BLaER1 treated with 17β-estradiol and CSF1 and Interleukin-3, amounts not matched to agents 10 nM and 100 nM (cell line): Measurements from ENCODE around the gene MCTP1.

ENCODE experiments used
- H3K27ac ChIP-seq, 11 experiments: shearing (Covaris generic); formaldehyde crosslinking; 2 replicates each; pipeline ENCODE4 v1.8.1; 2022
- H3K27me3 ChIP-seq, 11 experiments: shearing (Covaris generic); formaldehyde crosslinking; 2 replicates each; pipeline ENCODE4 v1.8.1; 2022
- H3K36me3 ChIP-seq, 11 experiments: shearing (Covaris generic); formaldehyde crosslinking; 2 replicates each; pipeline ENCODE4 v1.8.1; 2022
- H3K4me1 ChIP-seq, 10 experiments: shearing (Covaris generic); formaldehyde crosslinking; 2 replicates each; pipeline ENCODE4 v1.8.1; 2022
- H3K4me2 ChIP-seq, 11 experiments: shearing (Covaris generic); formaldehyde crosslinking; 2 replicates each; pipeline ENCODE4 v1.8.1; 2022
- H3K4me3 ChIP-seq, 10 experiments: shearing (Covaris generic); formaldehyde crosslinking; 2 replicates each; pipeline ENCODE4 v1.8.1; 2022
- H3K9ac ChIP-seq, 11 experiments: shearing (Covaris generic); formaldehyde crosslinking; 2 replicates each; pipeline ENCODE4 v1.8.1; 2022
- H3K9me3 ChIP-seq, 11 experiments: shearing (Covaris generic); formaldehyde crosslinking; replicated peaks in 1 of 11; 2 replicates each; pipeline ENCODE4 v1.8.1; 2022
- H4K20me1 ChIP-seq, 11 experiments: shearing (Covaris generic); formaldehyde crosslinking; 2 replicates each; pipeline ENCODE4 v1.8.1; 2022
- Cebpa-rat ChIP-seq, 11 experiments: shearing (Covaris generic); IDR thresholded peaks; 2 replicates each; pipeline ENCODE4 v1.8.1; 2022

Gene MCTP1

GRCh38 chr5:94903726-94904125 lies 381.2 kb downstream of the MCTP1 start:
- Histone ChIP-seq H3K9me3 (no peaks in the 10 kb centered on the region), H3K9ac (no peak overlapping the region), H3K27me3 (no peaks in the 10 kb centered on the region), H3K36me3 (peaks cover 0 to 100% (median 0%) of the 10 kb centered on the region in 11 experiments; a peak in 10 of 22 replicates), H3K27ac (no peak overlapping the region), H3K4me1 (no peaks in the 10 kb centered on the region), H3K4me2 (no peak overlapping the region), H3K4me3 (no peak overlapping the region), H4K20me1 (peaks cover 0 to 35% (median 0%) of the 10 kb centered on the region in 11 experiments; a peak in 2 of 22 replicates)
- TF ChIP-seq Cebpa-rat (IDR thresholded peaks at IDR 0.05) = no peak

GRCh38 chr5:94901191-94901979 lies 383.5 kb downstream of the MCTP1 start:
- Histone ChIP-seq H3K9ac (no peak overlapping the region), H3K27ac (no peak overlapping the region), H4K20me1 (peaks cover 0 to 28% (median 0%) of the 10 kb centered on the region in 11 experiments; a peak in 3 of 22 replicates), H3K4me1 (no peaks in the 10 kb centered on the region), H3K4me2 (no peak overlapping the region), H3K4me3 (no peak overlapping the region), H3K36me3 (peaks cover 0 to 99% (median 0%) of the 10 kb centered on the region in 11 experiments; a peak in 10 of 22 replicates), H3K27me3 (no peaks in the 10 kb centered on the region), H3K9me3 (no peaks in the 10 kb centered on the region)
- TF ChIP-seq Cebpa-rat (IDR thresholded peaks at IDR 0.05) = no peak

GRCh38 chr5:94900006-94900505 lies 384.8 kb downstream of the MCTP1 start:
- no peak overlapping the region for H3K9ac ChIP-seq
- no peaks in the 10 kb centered on the region for H3K27me3 ChIP-seq
- peaks cover 0 to 23% (median 0%) of the 10 kb centered on the region in 11 experiments; a peak in 3 of 22 replicates for H4K20me1 ChIP-seq
- H3K4me3 ChIP-seq = no peak overlapping the region
- peaks cover 0 to 99% (median 0%) of the 10 kb centered on the region in 11 experiments; a peak in 9 of 22 replicates for H3K36me3 ChIP-seq
- H3K4me2 ChIP-seq = no peak overlapping the region
- H3K4me1 ChIP-seq = no peaks in the 10 kb centered on the region
- no peak for TF ChIP-seq Cebpa-rat (IDR thresholded peaks at IDR 0.05)
- no peak overlapping the region for H3K27ac ChIP-seq
- no peaks in the 10 kb centered on the region for H3K9me3 ChIP-seq

GRCh38 chr5:94893412-94894135 lies 391.3 kb downstream of the MCTP1 start:
- no peak overlapping the region for H3K4me2 ChIP-seq
- H3K27ac ChIP-seq = no peak overlapping the region
- peaks cover 0 to 97% (median 0%) of the 10 kb centered on the region in 11 experiments; a peak in 8 of 22 replicates for H3K36me3 ChIP-seq
- H3K4me3 ChIP-seq = no peak overlapping the region
- no peaks in the 10 kb centered on the region for H3K27me3 ChIP-seq
- H4K20me1 ChIP-seq = peaks cover 0 to 10% (median 0%) of the 10 kb centered on the region in 11 experiments; a peak in 3 of 22 replicates
- no peaks in the 10 kb centered on the region for H3K9me3 ChIP-seq
- no peaks in the 10 kb centered on the region for H3K4me1 ChIP-seq
- no peak overlapping the region for H3K9ac ChIP-seq
- TF ChIP-seq Cebpa-rat (IDR thresholded peaks at IDR 0.05) = no peak

GRCh38 chr5:94891972-94892371 lies 392.9 kb downstream of the MCTP1 start:
- Histone ChIP-seq H3K27ac (no peak overlapping the region), H3K27me3 (no peaks in the 10 kb centered on the region), H3K9ac (no peak overlapping the region), H3K4me1 (no peaks in the 10 kb centered on the region), H3K4me3 (no peak overlapping the region), H3K9me3 (no peaks in the 10 kb centered on the region), H4K20me1 (peaks cover 0 to 4% (median 0%) of the 10 kb centered on the region in 11 experiments; a peak in 3 of 22 replicates), H3K36me3 (peaks cover 0 to 98% (median 0%) of the 10 kb centered on the region in 11 experiments; a peak in 8 of 22 replicates), H3K4me2 (no peak overlapping the region)
- no peak for TF ChIP-seq Cebpa-rat (IDR thresholded peaks at IDR 0.05)

- TF ChIP-seq Cebpa-rat (IDR thresholded peaks at IDR 0.05) = no peak
- no peaks in the 10 kb centered on the region; a peak in 2 of 22 replicates for H4K20me1 ChIP-seq
Observed at GRCh38 chr5:94891565-94891964, 393.3 kb downstream of the MCTP1 start.

GRCh38 chr5:94890907-94891306 lies 394.0 kb downstream of the MCTP1 start:
- H3K4me1 ChIP-seq = no peaks in the 10 kb centered on the region
- no peaks in the 10 kb centered on the region for H3K9me3 ChIP-seq
- H3K36me3 ChIP-seq = peaks cover 0 to 98% (median 0%) of the 10 kb centered on the region in 11 experiments; a peak in 8 of 22 replicates
- H3K9ac ChIP-seq = no peak overlapping the region
- H3K27ac ChIP-seq = no peak overlapping the region
- no peak for TF ChIP-seq Cebpa-rat (IDR thresholded peaks at IDR 0.05)
- no peaks in the 10 kb centered on the region; a peak in 1 of 22 replicates for H4K20me1 ChIP-seq
- no peak overlapping the region for H3K4me3 ChIP-seq
- no peak overlapping the region for H3K4me2 ChIP-seq
- no peaks in the 10 kb centered on the region for H3K27me3 ChIP-seq

More at GRCh38 chr5:94891565-94891964, 393.3 kb downstream of the MCTP1 start:
- Histone ChIP-seq H3K27me3 (no peaks in the 10 kb centered on the region), H3K9me3 (no peaks in the 10 kb centered on the region), H3K4me2 (no peak overlapping the region), H3K9ac (no peak overlapping the region), H3K4me1 (no peaks in the 10 kb centered on the region), H3K27ac (no peak overlapping the region), H3K36me3 (peaks cover 0 to 98% (median 0%) of the 10 kb centered on the region in 11 experiments; a peak in 8 of 22 replicates), H3K4me3 (no peak overlapping the region)

GRCh38 chr5:94888674-94889073 lies 396.2 kb downstream of the MCTP1 start:
- Histone ChIP-seq H3K4me2 (no peak overlapping the region), H4K20me1 (no peaks in the 10 kb centered on the region; a peak in 1 of 22 replicates), H3K27me3 (no peaks in the 10 kb centered on the region), H3K4me3 (no peak overlapping the region), H3K4me1 (peaks cover 0 to 6% (median 0%) of the 10 kb centered on the region in 10 experiments; a peak in 5 of 20 replicates), H3K9ac (no peak overlapping the region), H3K27ac (no peak overlapping the region), H3K36me3 (peaks cover 0 to 97% (median 0%) of the 10 kb centered on the region in 11 experiments; a peak in 7 of 22 replicates), H3K9me3 (no peaks in the 10 kb centered on the region)
- no peak for TF ChIP-seq Cebpa-rat (IDR thresholded peaks at IDR 0.05)

GRCh38 chr5:94885931-94886330 lies 399.0 kb downstream of the MCTP1 start:
- TF ChIP-seq Cebpa-rat (IDR thresholded peaks at IDR 0.05) = no peak
- no peak overlapping the region for H3K4me3 ChIP-seq
- no peaks in the 10 kb centered on the region for H3K9me3 ChIP-seq
- no peak overlapping the region for H3K9ac ChIP-seq
- no peak overlapping the region for H3K27ac ChIP-seq
- H3K4me1 ChIP-seq = peaks cover 0 to 6% (median 0%) of the 10 kb centered on the region in 10 experiments; a peak in 5 of 20 replicates
- H4K20me1 ChIP-seq = no peaks in the 10 kb centered on the region
- H3K36me3 ChIP-seq = peaks cover 0 to 96% (median 0%) of the 10 kb centered on the region in 11 experiments; a peak in 8 of 22 replicates
- no peaks in the 10 kb centered on the region for H3K27me3 ChIP-seq
- no peak overlapping the region for H3K4me2 ChIP-seq
